ENCODE data around the gene RNF186. TPM values are rescaled to one million over a fixed set of nuclear protein-coding genes. Genes with fewer than 3 reads are reported as not detected.

RNF186 gene
- polyA plus RNA-seq, 1 donor (not counting 4 experiments of a cell fraction or from before 2014, with no cell fraction given): not detected

- dilution Hi-C loops (cut with MboI; ENCODE audit: extremely low pct_ligation_motif_present, low sequenced_read_pairs): no loop called here
- Histone ChIP-seq H3K9ac (ENCODE audit: control insufficient read depth, extremely low read depth, insufficient read depth, low read length) (no peak overlapping the region), H3K9me3 (ENCODE audit: control insufficient read depth, low read depth, low read length) (no peaks in the 10 kb centered on the region), H3K36me3 (ENCODE audit: control insufficient read depth in 2 of 2, extremely low read depth in 1 of 2, insufficient read depth in 2 of 2, low read length in 2 of 2) (no peaks in the 10 kb centered on the region), H3K79me2 (ENCODE audit: control insufficient read depth, insufficient read depth, low read length) (no peaks in the 10 kb centered on the region), H3K4me3 (ENCODE audit: control insufficient read depth in 2 of 3, extremely low read depth in 1 of 3, insufficient read depth in 2 of 3, low read depth in 1 of 3, low read length in 3 of 3) (no peak overlapping the region), H3K4me1 (ENCODE audit: control insufficient read depth, extremely low read depth, insufficient read depth, low read length) (no peaks in the 10 kb centered on the region), H3K27ac (ENCODE audit: control insufficient read depth, insufficient read depth, low read length) (no peak overlapping the region), H2AFZ (ENCODE audit: control insufficient read depth, low read length) (no peak overlapping the region), H3K9me1 (ENCODE audit: control insufficient read depth, extremely low read depth, insufficient read depth, low read length) (no peaks in the 10 kb centered on the region), H4K20me1 (ENCODE audit: control insufficient read depth, extremely low read depth, insufficient read depth, low read length) (no peaks in the 10 kb centered on the region), H3K4me2 (ENCODE audit: control insufficient read depth, extremely low read depth, insufficient read depth, low read depth, low read length) (no peak overlapping the region), H3K27me3 (ENCODE audit: control insufficient read depth, extremely low read depth, insufficient read depth, low read length) (no peaks in the 10 kb centered on the region)
- DNase-seq (ENCODE audit: low read depth, low spot score): no peak
- FAIRE-seq: no peak
- no peak for TF ChIP-seq EZH2 (IDR thresholded peaks at IDR 0.05; ENCODE audit: low read length)
- TF ChIP-seq CTCF (optimal IDR thresholded peaks at IDR 0.05 in 1 of 3, IDR thresholded peaks at IDR 0.05 in 1 of 3, conservative IDR thresholded peaks at IDR 0.05 in 1 of 3; ENCODE audit: extremely low read depth in 1 of 3, insufficient read depth in 2 of 3, low read length in 3 of 3): no peak
Measured at GRCh38 chr1:19773485-19773884, 41.6 kb downstream of the RNF186 start.

GRCh38 chr1:19772053-19772452, 43.0 kb downstream of the RNF186 start:
- H4K20me1 ChIP-seq (ENCODE audit: control insufficient read depth, extremely low read depth, insufficient read depth, low read length): no peaks in the 10 kb centered on the region
- no peak overlapping the region for H3K27ac ChIP-seq (ENCODE audit: control insufficient read depth, insufficient read depth, low read length)
- no peak overlapping the region for H3K4me3 ChIP-seq (ENCODE audit: control insufficient read depth in 2 of 3, extremely low read depth in 1 of 3, insufficient read depth in 2 of 3, low read depth in 1 of 3, low read length in 3 of 3)
- H3K9ac ChIP-seq (ENCODE audit: control insufficient read depth, extremely low read depth, insufficient read depth, low read length): no peak overlapping the region
- no peaks in the 10 kb centered on the region for H3K9me3 ChIP-seq (ENCODE audit: control insufficient read depth, low read depth, low read length)
- DNase-seq (ENCODE audit: low read depth, low spot score) (no peak), FAIRE-seq (no peak)
- H3K4me2 ChIP-seq (ENCODE audit: control insufficient read depth, extremely low read depth, insufficient read depth, low read depth, low read length): no peak overlapping the region
- no peaks in the 10 kb centered on the region for H3K36me3 ChIP-seq (ENCODE audit: control insufficient read depth in 2 of 2, extremely low read depth in 1 of 2, insufficient read depth in 2 of 2, low read length in 2 of 2)
- no peaks in the 10 kb centered on the region for H3K4me1 ChIP-seq (ENCODE audit: control insufficient read depth, extremely low read depth, insufficient read depth, low read length)
- dilution Hi-C loops (cut with MboI; ENCODE audit: extremely low pct_ligation_motif_present, low sequenced_read_pairs): no loop called here
- no peaks in the 10 kb centered on the region for H3K9me1 ChIP-seq (ENCODE audit: control insufficient read depth, extremely low read depth, insufficient read depth, low read length)
- H3K79me2 ChIP-seq (ENCODE audit: control insufficient read depth, insufficient read depth, low read length): no peaks in the 10 kb centered on the region
- TF ChIP-seq CTCF (optimal IDR thresholded peaks at IDR 0.05 in 1 of 3, IDR thresholded peaks at IDR 0.05 in 1 of 3, conservative IDR thresholded peaks at IDR 0.05 in 1 of 3; ENCODE audit: extremely low read depth in 1 of 3, insufficient read depth in 2 of 3, low read length in 3 of 3) (no peak), EZH2 (IDR thresholded peaks at IDR 0.05; ENCODE audit: low read length) (no peak)
- H2AFZ ChIP-seq (ENCODE audit: control insufficient read depth, low read length): no peak overlapping the region
- H3K27me3 ChIP-seq (ENCODE audit: control insufficient read depth, extremely low read depth, insufficient read depth, low read length): no peaks in the 10 kb centered on the region
